ENCODE results near the gene PIANP.

DNA sequence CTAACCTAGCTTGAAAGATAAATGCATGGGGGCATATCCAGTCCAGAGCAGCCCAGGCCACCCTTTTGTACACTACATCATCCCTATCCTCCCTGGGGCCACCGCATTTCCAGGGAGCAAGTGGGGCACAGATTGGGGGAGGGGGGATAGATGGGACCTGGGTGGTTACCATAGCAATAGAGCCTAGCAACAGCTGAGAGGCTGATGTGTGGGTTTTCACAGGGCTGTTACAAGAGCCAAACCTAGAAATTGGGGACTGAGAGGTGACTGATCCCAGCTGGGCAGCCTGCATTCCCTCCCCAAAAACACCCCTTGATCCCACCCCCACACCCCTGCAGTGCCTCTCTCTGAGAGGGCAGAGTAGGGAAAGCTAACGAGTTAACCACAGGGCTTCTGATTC is 7.7 kb downstream of the PIANP start:
- TF ChIP-seq, protein P1, sequence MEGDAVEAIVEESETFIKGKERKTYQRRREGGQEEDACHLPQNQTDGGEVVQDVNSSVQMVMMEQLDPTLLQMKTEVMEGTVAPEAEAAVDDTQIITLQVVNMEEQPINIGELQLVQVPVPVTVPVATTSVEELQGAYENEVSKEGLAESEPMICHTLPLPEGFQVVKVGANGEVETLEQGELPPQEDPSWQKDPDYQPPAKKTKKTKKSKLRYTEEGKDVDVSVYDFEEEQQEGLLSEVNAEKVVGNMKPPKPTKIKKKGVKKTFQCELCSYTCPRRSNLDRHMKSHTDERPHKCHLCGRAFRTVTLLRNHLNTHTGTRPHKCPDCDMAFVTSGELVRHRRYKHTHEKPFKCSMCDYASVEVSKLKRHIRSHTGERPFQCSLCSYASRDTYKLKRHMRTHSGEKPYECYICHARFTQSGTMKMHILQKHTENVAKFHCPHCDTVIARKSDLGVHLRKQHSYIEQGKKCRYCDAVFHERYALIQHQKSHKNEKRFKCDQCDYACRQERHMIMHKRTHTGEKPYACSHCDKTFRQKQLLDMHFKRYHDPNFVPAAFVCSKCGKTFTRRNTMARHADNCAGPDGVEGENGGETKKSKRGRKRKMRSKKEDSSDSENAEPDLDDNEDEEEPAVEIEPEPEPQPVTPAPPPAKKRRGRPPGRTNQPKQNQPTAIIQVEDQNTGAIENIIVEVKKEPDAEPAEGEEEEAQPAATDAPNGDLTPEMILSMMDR (IDR thresholded peaks at IDR 0.05): no peak
- no peak for TF ChIP-seq POLR2AphosphoS5 (IDR thresholded peaks at IDR 0.05)
